B cell (primary cell): ENCODE data around the gene PRSS8.

ENCODE experiments used
- EZH2 ChIP-seq: IDR thresholded peaks from 2 replicates; pipeline ENCODE4 v1.6.1; 2012; ENCODE audit warnings: borderline replicate concordance, low read depth, mild to moderate bottlenecking, moderate library complexity, low read length; ENCODE audit not compliant: insufficient read depth, poor library complexity, severe bottlenecking
- TF ChIP-seq, protein P1 (sequence below): fragments of 200-600 bp; IDR thresholded peaks from one replicate; pipeline ENCODE4 v1.8.0; 2022; ENCODE audit warnings: antibody characterized with exemption, mild to moderate bottlenecking

DNA sequence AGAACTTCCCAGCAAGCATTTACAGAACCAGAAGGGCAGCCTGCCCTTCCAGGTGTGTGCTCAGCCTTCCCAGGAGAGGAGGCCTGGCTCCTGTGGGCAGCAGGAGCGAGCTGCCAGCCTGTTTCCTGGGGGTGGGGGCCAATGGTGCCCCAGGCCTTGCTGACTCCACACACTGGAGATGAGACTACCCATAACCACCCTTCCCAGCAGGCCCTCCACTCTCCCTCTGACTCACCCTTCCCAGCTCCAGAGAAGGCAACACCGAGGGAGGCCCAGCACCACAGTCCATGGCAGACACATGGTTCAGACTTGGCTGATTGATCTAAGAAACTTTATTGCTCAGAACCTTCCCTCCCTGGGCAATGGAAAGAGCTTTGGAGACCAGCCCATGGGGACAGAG lies 45.0 kb downstream of the PRSS8 start:
- TF ChIP-seq, protein P1, sequence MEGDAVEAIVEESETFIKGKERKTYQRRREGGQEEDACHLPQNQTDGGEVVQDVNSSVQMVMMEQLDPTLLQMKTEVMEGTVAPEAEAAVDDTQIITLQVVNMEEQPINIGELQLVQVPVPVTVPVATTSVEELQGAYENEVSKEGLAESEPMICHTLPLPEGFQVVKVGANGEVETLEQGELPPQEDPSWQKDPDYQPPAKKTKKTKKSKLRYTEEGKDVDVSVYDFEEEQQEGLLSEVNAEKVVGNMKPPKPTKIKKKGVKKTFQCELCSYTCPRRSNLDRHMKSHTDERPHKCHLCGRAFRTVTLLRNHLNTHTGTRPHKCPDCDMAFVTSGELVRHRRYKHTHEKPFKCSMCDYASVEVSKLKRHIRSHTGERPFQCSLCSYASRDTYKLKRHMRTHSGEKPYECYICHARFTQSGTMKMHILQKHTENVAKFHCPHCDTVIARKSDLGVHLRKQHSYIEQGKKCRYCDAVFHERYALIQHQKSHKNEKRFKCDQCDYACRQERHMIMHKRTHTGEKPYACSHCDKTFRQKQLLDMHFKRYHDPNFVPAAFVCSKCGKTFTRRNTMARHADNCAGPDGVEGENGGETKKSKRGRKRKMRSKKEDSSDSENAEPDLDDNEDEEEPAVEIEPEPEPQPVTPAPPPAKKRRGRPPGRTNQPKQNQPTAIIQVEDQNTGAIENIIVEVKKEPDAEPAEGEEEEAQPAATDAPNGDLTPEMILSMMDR = no peak
- TF ChIP-seq EZH2 = no peak
